T follicular helper cell (primary cell): ENCODE data around the gene SNX8.

Experiments used
- DNase-seq: peaks from one replicate; pipeline ENCODE4 v3.0.0-alpha.2; 2020; ENCODE audit warnings: low read depth

Gene SNX8

GRCh38 chr7:2264158-2264557, 50.1 kb downstream of the SNX8 start:
- DNase-seq: no peak

GRCh38 chr7:2263176-2263575, 51.1 kb downstream of the SNX8 start:
- no peak for DNase-seq

- no peak for DNase-seq
Measured at GRCh38 chr7:2261611-2262010, 52.6 kb downstream of the SNX8 start.

- no peak for DNase-seq
Measured at GRCh38 chr7:2260820-2261219, 53.4 kb downstream of the SNX8 start.

GRCh38 chr7:2259480-2259879, 54.8 kb downstream of the SNX8 start:
- DNase-seq: no peak

- no peak for DNase-seq
Measured at GRCh38 chr7:2258661-2259365, 55.4 kb downstream of the SNX8 start.

- DNase-seq: no peak
Measured at GRCh38 chr7:2257651-2258050, 56.6 kb downstream of the SNX8 start.

GRCh38 chr7:2257046-2257551, 57.1 kb downstream of the SNX8 start:
- DNase-seq: no peak

- DNase-seq: no peak
Measured at GRCh38 chr7:2256306-2257045, 57.8 kb downstream of the SNX8 start.

- no peak for DNase-seq
Measured at GRCh38 chr7:2255145-2256139, 58.8 kb downstream of the SNX8 start.

GRCh38 chr7:2254429-2255144, 59.7 kb downstream of the SNX8 start:
- DNase-seq: no peak

- no peak for DNase-seq
Measured at GRCh38 chr7:2253525-2254244, 60.6 kb downstream of the SNX8 start.

GRCh38 chr7:2253021-2253420, 61.2 kb downstream of the SNX8 start:
- no peak for DNase-seq

- DNase-seq: no peak
Measured at GRCh38 chr7:2251841-2252771, 62.1 kb downstream of the SNX8 start.

GRCh38 chr7:2251381-2251780, 62.9 kb downstream of the SNX8 start:
- DNase-seq: no peak

GRCh38 chr7:2249744-2250323, 64.4 kb downstream of the SNX8 start:
- DNase-seq: no peak

GRCh38 chr7:2248984-2249694, 65.1 kb downstream of the SNX8 start:
- no peak for DNase-seq

- no peak for DNase-seq
Measured at GRCh38 chr7:2247141-2247995, 66.9 kb downstream of the SNX8 start.
